HEK293T (cell line): Measurements from ENCODE around the gene NSD1.
"Not testable (repeated sequence)": the region's sequence is repeated elsewhere in the genome, so short reads cannot be mapped to it uniquely, and the experiment has no call there.

Source experiments
- CTCF ChIA-PET: fragments of 350-600 bp; formaldehyde crosslinking; extraction: SDS; loops from one replicate; lab custom pipeline; 2021; ENCODE audit warnings: antibody characterized with exemption, inconsistent platforms; lab: Yijun Ruan, JAX
- POLR2A ChIA-PET: fragments of 350-600 bp; formaldehyde crosslinking; extraction: SDS; loops from one replicate; lab custom pipeline; 2020; ENCODE audit warnings: antibody characterized with exemption, inconsistent platforms; lab: Yijun Ruan, JAX
- DNase-seq: peaks from one replicate; pipeline ENCODE4 v3.0.0; 2012; ENCODE audit warnings: mixed read lengths; ENCODE audit errors: extremely low spot score
- ARNT ChIP-seq: fragments of 450-650 bp; IDR thresholded peaks from 2 replicates; pipeline ENCODE4 v1.6.1; 2017; ENCODE audit warnings: mild to moderate bottlenecking
- BHLHE40 ChIP-seq: fragments of 450-650 bp; IDR thresholded peaks from 2 replicates; pipeline ENCODE4 v1.6.1; 2016; ENCODE audit warnings: mild to moderate bottlenecking, moderate library complexity, borderline replicate concordance
- CTBP1 ChIP-seq: fragments of 450-650 bp; IDR thresholded peaks from 2 replicates; pipeline ENCODE4 v1.6.1; 2016; ENCODE audit warnings: borderline replicate concordance
- ELF4 ChIP-seq: fragments of 450-650 bp; IDR thresholded peaks from 2 replicates; pipeline ENCODE4 v1.6.1; 2017; ENCODE audit warnings: antibody characterized with exemption
- FOXA1 ChIP-seq: fragments of 450-650 bp; IDR thresholded peaks from 2 replicates; pipeline ENCODE4 v1.6.1; 2016; ENCODE audit warnings: mild to moderate bottlenecking
- FOXK2 ChIP-seq: fragments of 450-650 bp; IDR thresholded peaks from 2 replicates; pipeline ENCODE4 v1.6.1; 2016; ENCODE audit warnings: mild to moderate bottlenecking
- FOXM1 ChIP-seq: fragments of 450-650 bp; IDR thresholded peaks from 2 replicates; pipeline ENCODE4 v1.6.1; 2017; ENCODE audit warnings: mild to moderate bottlenecking, borderline replicate concordance
- HDGF ChIP-seq: fragments of 450-650 bp; IDR thresholded peaks from 2 replicates; pipeline ENCODE4 v1.6.1; 2017; ENCODE audit warnings: antibody characterized with exemption, borderline replicate concordance
- L3MBTL2 ChIP-seq: fragments of 450-650 bp; conservative IDR thresholded peaks from 2 replicates; pipeline ENCODE4 v1.6.1; 2016; ENCODE audit warnings: mild to moderate bottlenecking
- LEF1 ChIP-seq: fragments of 450-650 bp; IDR thresholded peaks from 2 replicates; pipeline ENCODE4 v1.6.1; 2017; ENCODE audit warnings: mild to moderate bottlenecking, borderline replicate concordance
- NFRKB ChIP-seq: fragments of 450-650 bp; IDR thresholded peaks from 2 replicates; pipeline ENCODE4 v1.6.1; 2016; ENCODE audit warnings: mild to moderate bottlenecking, moderate library complexity
- SP1 ChIP-seq: fragments of 450-650 bp; IDR thresholded peaks from 2 replicates; pipeline ENCODE4 v1.6.1; 2017
- SUZ12 ChIP-seq: fragments of 450-650 bp; IDR thresholded peaks from 2 replicates; pipeline ENCODE4 v1.6.1; 2016; ENCODE audit warnings: mild to moderate bottlenecking
- TARDBP ChIP-seq: fragments of 450-650 bp; IDR thresholded peaks from 2 replicates; pipeline ENCODE4 v1.6.1; 2016
- ZNF384 ChIP-seq: fragments of 450-650 bp; IDR thresholded peaks from 2 replicates; pipeline ENCODE4 v1.6.1; 2016
- TF ChIP-seq, protein P1 (sequence below): fragments of 450-650 bp; IDR thresholded peaks from 2 replicates; pipeline ENCODE4 v1.6.1; 2016

NSD1 gene

DNA sequence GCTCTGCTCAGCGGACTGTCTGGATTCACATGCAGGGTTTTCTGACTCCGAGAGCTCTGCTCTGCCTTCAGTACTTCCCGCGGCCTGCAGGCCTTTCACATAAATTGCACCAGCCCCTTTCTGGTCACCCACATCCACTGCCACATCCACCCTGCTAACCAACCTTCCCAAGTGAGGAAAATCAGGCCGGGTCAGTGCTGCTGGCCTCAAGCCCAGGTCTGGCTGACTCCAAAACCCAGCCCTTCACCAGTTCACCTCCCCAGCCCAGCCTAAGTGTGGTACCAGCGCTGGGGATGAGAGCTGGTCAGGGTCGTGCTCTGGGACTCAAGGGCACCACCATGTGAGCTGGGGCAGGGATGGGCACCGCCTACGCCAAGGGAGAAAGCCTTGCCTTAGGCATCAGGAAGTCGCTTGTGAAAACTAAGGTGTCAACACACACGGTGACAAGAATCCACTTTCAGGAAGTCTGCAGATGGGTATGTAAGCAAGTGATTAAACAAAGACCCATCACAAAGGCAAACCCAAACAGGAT, 205.6 kb downstream of the NSD1 start:
- ChIA-PET CTCF (no interaction called here), POLR2A (no interaction called here)
- TF ChIP-seq HDGF (no peak), SUZ12 (no peak), FOXA1 (no peak), FOXK2 (no peak), SP1 (no peak), FOXM1 (no peak), ZNF384 (no peak), ELF4 (no peak), LEF1 (no peak), NFRKB (no peak), BHLHE40 (no peak), TARDBP (no peak), CTBP1 (no peak), ARNT (no peak), L3MBTL2 (no peak)
- TF ChIP-seq, protein P1, sequence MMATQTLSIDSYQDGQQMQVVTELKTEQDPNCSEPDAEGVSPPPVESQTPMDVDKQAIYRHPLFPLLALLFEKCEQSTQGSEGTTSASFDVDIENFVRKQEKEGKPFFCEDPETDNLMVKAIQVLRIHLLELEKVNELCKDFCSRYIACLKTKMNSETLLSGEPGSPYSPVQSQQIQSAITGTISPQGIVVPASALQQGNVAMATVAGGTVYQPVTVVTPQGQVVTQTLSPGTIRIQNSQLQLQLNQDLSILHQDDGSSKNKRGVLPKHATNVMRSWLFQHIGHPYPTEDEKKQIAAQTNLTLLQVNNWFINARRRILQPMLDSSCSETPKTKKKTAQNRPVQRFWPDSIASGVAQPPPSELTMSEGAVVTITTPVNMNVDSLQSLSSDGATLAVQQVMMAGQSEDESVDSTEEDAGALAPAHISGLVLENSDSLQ, result no peak
- DNase-seq, result no peak

DNA sequence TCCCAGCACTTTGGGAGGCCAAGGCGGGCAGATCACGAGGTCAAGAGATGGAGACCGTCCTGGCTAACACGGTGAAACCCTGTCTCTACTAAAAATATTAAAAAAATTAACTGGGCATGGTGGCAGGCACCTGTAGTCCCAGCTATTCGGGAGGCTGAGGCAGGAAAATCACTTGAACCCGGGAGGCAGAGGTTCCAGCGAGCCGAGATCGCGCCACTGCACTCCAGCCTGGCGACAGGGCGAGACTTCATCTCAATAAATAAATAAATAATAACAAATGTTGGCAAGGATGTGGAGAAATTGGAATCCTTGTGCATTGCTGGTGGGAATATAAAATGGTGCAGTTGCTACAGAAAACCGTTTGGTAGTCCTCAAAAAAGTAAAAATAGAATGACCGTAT, 209.4 kb downstream of the NSD1 start:
- POLR2A ChIA-PET, result interaction anchor here (1.2 kb wide), 1 partner anchor 8 kb away, joined by 9 read pairs; the partner anchor contains the start of gene LMAN2
- CTCF ChIA-PET, DNase-seq: not testable (repeated sequence)

DNA sequence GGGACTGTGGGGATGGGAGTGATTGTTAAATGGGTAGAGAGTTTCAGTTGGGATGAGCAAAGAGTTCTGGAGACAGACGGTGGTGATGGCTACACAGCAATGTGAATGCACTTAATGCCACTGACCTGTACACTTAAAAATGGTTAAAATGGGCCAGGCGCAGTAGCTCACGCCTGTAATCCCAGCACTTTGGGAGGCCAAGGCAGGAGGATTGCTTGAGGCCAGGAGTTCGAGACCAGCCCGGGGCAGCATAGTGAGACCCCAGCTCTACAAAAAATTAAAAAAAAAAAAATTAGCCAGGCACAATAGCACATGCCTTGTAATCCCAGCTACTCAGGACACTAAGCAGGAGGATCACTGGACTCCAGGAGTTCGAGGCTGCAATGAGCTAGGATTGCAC, 210.2 kb downstream of the NSD1 start:
- CTCF ChIA-PET, result no interaction called here
- POLR2A ChIA-PET, result no interaction called here
- no peak for DNase-seq
- TF ChIP-seq, protein P1, result no peak
- TF ChIP-seq FOXA1, result no peak

DNA sequence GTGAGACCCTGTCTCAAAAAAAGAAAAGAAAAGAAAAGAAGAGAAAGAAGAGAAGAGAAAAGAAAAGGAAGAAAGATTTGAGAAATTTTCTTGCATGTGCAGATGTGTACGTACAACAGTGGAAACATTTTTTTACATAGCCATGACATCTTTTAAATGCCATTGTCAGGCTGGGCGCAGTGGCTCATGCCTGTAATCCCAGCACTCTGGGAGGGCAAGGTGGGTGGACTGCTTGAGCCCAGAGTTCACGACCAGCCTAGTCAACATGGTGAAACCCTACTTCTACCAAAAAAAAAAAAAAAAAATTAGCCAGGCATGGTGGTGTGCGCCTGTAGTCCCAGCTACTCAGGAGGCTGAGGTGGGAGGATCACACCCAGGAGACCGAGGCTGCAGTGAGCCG, 211.3 kb downstream of the NSD1 start:
- ChIA-PET POLR2A (no interaction called here), CTCF (no interaction called here)
- no peak for DNase-seq
- TF ChIP-seq, protein P1, result no peak
- no peak for TF ChIP-seq FOXA1
- no peak for TF ChIP-seq LEF1
- TF ChIP-seq HDGF, result no peak
- no peak for TF ChIP-seq SP1
- TF ChIP-seq ZNF384, result no peak

DNA sequence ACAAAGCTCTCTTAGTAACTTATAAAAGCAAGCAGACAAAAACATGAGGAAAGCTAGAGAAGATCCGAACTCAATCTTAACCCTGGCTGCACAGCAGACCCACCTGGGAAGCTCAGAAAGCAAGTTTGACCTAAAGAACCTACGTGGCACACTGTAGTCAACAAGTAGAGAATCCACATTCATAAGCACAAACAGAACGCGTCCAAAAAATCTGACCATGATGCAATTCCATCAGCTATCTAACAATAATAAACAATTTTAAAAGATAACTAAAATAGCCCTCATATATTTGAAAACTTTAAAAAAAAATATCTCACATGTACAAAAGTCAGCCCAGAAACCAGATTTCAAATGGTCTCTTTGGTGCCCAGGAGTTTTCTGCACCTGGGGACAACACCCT, 213.2 kb downstream of the NSD1 start:
- TF ChIP-seq TARDBP, result no peak
- no peak for DNase-seq
- POLR2A ChIA-PET, result no interaction called here
- CTCF ChIA-PET, result interaction anchor here (1.1 kb wide), 1 partner anchor 37 kb away, joined by 3 read pairs; no protein-coding TSS in a partner anchor

DNA sequence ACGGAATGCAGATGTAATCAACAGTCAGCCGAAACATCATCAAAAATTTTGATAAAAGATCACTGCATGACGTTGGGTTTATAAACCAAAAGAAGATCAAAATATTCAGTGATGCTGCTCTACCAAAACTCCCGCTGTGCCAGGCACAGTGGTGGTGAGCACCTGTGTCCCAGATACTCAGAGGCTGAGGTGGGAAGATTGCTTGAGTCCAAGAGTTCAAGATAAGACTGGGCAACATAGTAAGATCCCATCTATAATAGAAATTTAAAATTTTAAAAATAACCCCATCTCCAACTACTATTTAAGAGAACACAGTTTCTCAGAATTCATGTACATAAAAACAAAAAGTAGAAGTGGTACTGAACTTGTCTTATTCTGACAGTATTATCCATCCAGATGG, 214.1 kb downstream of the NSD1 start:
- ChIA-PET POLR2A (no interaction called here), CTCF (no interaction called here)
- no peak for TF ChIP-seq HDGF
- no peak for TF ChIP-seq TARDBP
- no peak for TF ChIP-seq ARNT
- TF ChIP-seq FOXM1, result no peak
- DNase-seq, result no peak

DNA sequence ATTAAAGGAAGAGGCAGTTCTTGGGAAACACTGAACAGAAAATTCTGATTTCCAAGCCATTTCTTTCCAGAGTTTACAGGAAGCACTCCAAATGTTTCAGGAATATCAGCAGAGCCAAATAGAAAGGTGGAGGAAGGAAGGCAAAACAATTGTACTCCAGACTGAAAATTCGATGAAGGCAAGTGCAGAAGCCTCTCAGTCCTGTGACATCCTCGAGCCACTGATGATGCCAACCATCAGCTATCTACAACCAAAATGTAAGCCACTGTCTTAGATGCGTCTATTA, 215.7 kb downstream of the NSD1 start:
- DNase-seq, result no peak
- ChIA-PET POLR2A (interaction anchor here (0.9 kb wide), 1 partner anchor 18 kb away, joined by 3 read pairs; no protein-coding TSS in a partner anchor), CTCF (no interaction called here)
- TF ChIP-seq, protein P1, result no peak
- TF ChIP-seq ARNT, result no peak
- no peak for TF ChIP-seq FOXM1
- no peak for TF ChIP-seq LEF1
- TF ChIP-seq FOXK2, result no peak
- TF ChIP-seq CTBP1, result no peak
- no peak for TF ChIP-seq FOXA1
- TF ChIP-seq TARDBP, result no peak
- TF ChIP-seq ZNF384, result no peak
- TF ChIP-seq L3MBTL2, result no peak
- TF ChIP-seq BHLHE40, result no peak
- no peak for TF ChIP-seq HDGF
- no peak for TF ChIP-seq NFRKB
- TF ChIP-seq ELF4, result no peak
- TF ChIP-seq SUZ12, result no peak
- TF ChIP-seq SP1, result no peak
